GM18870 (cell line): ENCODE results near the gene ITPR2.
"Not testable (repeated sequence)": the region's sequence is repeated elsewhere in the genome, so short reads cannot be mapped to it uniquely, and the experiment has no call there.

Experiments
- ATAC-seq: cut with Tn5 transposase; IDR thresholded peaks from one replicate; pipeline ENCODE4 v1.9.1; 2021; ENCODE audit warnings: moderate library complexity; ENCODE audit not compliant: unreplicated experiment

ITPR2 gene

GRCh38 chr12:26851031-26851809 lies 18.2 kb upstream of the ITPR2 start:
- ATAC-seq = no peak

- ATAC-seq = no peak
Observed at GRCh38 chr12:26848156-26848825, 15.3 kb upstream of the ITPR2 start.

GRCh38 chr12:26847431-26847830 lies 14.4 kb upstream of the ITPR2 start:
- ATAC-seq = no peak

GRCh38 chr12:26846416-26846815 lies 13.4 kb upstream of the ITPR2 start:
- no peak for ATAC-seq

GRCh38 chr12:26845984-26846383 lies 13.0 kb upstream of the ITPR2 start:
- ATAC-seq = no peak

GRCh38 chr12:26845057-26845666 lies 12.2 kb upstream of the ITPR2 start:
- ATAC-seq = no peak

- no peak for ATAC-seq
Observed at GRCh38 chr12:26843311-26843710, 10.3 kb upstream of the ITPR2 start.

- ATAC-seq = no peak
Observed at GRCh38 chr12:26841085-26841484, 8.1 kb upstream of the ITPR2 start.

- no peak for ATAC-seq
Observed at GRCh38 chr12:26839512-26839911, 6.5 kb upstream of the ITPR2 start.

GRCh38 chr12:26838888-26839416 lies 6.0 kb upstream of the ITPR2 start:
- ATAC-seq = no peak

GRCh38 chr12:26836201-26836600 lies 3.2 kb upstream of the ITPR2 start:
- ATAC-seq = no peak

GRCh38 chr12:26834503-26835060 lies 1.6 kb upstream of the ITPR2 start:
- ATAC-seq = not testable (repeated sequence)

- ATAC-seq = peak; percentile 26
Observed at GRCh38 chr12:26833743-26834490, 923 bp upstream of the ITPR2 start.

- ATAC-seq = peak; percentile 31
Observed at GRCh38 chr12:26831951-26832821, 808 bp downstream of the ITPR2 start.

GRCh38 chr12:26830783-26831551 lies 2.0 kb downstream of the ITPR2 start:
- no peak for ATAC-seq

GRCh38 chr12:26830363-26830762 lies 2.6 kb downstream of the ITPR2 start:
- no peak for ATAC-seq

- ATAC-seq = no peak
Observed at GRCh38 chr12:26828280-26829073, 4.5 kb downstream of the ITPR2 start.

GRCh38 chr12:26826437-26826836 lies 6.6 kb downstream of the ITPR2 start:
- no peak for ATAC-seq
